Neutrophil (primary cell): Measurements from ENCODE around the gene ERBB3.

Experiments
- H3K27ac ChIP-seq: fragments of 200-600 bp; sonication (generic); 2 replicates; pipeline ENCODE4 v1.5.1; 2016; ENCODE audit warnings: mild to moderate bottlenecking, moderate library complexity
- H3K27me3 ChIP-seq: fragments of 200-600 bp; sonication (generic); 2 replicates; pipeline ENCODE4 v1.6.0; 2016; ENCODE audit warnings: mild to moderate bottlenecking
- H3K36me3 ChIP-seq: fragments of 200-600 bp; sonication (generic); 2 replicates; pipeline ENCODE4 v1.5.1; 2017
- H3K4me1 ChIP-seq, 2 experiments: fragments of 200-600 bp in 1 of 2; sonication (generic) in 1 of 2; 1 replicate in 1 of 2; 2 replicates in 1 of 2; pipeline versions ENCODE4 v1.5.1 to v1.6.1; 2013 to 2016; ENCODE audit warnings: low read depth in 1 of 2, low read length in 1 of 2, mild to moderate bottlenecking in 1 of 2, moderate library complexity in 1 of 2; ENCODE audit not compliant: control insufficient read depth in 1 of 2, insufficient read depth in 1 of 2
- H3K4me3 ChIP-seq, 2 experiments: fragments of 200-600 bp in 1 of 2; sonication (generic) in 1 of 2; 1 replicate in 1 of 2; 2 replicates in 1 of 2; pipeline ENCODE4 v1.5.1; 2013 to 2016; ENCODE audit warnings: low read depth in 1 of 2, low read length in 1 of 2, mild to moderate bottlenecking in 1 of 2, moderate library complexity in 1 of 2
- H3K9me3 ChIP-seq: fragments of 200-600 bp; sonication (generic); 2 replicates; pipeline ENCODE4 v1.5.1; 2016
- TF ChIP-seq, protein P1 (sequence below): fragments of 200-600 bp; sonication (generic); IDR thresholded peaks from 2 replicates; pipeline ENCODE4 v1.5.1; 2016; ENCODE audit warnings: antibody characterized with exemption

ERBB3 gene

DNA sequence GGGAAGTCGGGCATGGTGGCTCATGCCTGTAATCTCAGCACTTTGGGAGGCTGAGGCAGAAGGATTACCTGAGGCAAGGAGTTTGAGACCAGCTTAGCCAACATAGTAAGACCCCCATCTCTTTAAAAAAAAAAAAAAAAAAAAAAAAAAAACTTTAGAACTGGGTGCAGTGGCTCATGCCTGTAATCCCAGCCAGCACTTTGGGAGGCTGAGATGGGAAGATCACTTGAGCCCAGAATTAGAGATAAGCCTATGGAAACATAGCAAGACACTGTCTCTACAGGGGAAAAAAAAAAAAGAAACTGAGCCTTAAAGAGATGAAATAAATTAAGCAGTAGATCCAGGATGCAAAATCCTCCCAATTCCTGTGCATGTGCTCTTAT, 22.7 kb downstream of the ERBB3 start:
- Histone ChIP-seq H3K27ac (no peak overlapping the region), H3K27me3 (peaks cover 3% of the 10 kb centered on the region), H3K4me1 (peaks cover 16 to 21% of the 10 kb centered on the region in 2 experiments), H3K36me3 (peaks cover 3% of the 10 kb centered on the region), H3K4me3 (no peak overlapping the region), H3K9me3 (no peaks in the 10 kb centered on the region)
- TF ChIP-seq, protein P1, sequence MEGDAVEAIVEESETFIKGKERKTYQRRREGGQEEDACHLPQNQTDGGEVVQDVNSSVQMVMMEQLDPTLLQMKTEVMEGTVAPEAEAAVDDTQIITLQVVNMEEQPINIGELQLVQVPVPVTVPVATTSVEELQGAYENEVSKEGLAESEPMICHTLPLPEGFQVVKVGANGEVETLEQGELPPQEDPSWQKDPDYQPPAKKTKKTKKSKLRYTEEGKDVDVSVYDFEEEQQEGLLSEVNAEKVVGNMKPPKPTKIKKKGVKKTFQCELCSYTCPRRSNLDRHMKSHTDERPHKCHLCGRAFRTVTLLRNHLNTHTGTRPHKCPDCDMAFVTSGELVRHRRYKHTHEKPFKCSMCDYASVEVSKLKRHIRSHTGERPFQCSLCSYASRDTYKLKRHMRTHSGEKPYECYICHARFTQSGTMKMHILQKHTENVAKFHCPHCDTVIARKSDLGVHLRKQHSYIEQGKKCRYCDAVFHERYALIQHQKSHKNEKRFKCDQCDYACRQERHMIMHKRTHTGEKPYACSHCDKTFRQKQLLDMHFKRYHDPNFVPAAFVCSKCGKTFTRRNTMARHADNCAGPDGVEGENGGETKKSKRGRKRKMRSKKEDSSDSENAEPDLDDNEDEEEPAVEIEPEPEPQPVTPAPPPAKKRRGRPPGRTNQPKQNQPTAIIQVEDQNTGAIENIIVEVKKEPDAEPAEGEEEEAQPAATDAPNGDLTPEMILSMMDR = no peak

DNA sequence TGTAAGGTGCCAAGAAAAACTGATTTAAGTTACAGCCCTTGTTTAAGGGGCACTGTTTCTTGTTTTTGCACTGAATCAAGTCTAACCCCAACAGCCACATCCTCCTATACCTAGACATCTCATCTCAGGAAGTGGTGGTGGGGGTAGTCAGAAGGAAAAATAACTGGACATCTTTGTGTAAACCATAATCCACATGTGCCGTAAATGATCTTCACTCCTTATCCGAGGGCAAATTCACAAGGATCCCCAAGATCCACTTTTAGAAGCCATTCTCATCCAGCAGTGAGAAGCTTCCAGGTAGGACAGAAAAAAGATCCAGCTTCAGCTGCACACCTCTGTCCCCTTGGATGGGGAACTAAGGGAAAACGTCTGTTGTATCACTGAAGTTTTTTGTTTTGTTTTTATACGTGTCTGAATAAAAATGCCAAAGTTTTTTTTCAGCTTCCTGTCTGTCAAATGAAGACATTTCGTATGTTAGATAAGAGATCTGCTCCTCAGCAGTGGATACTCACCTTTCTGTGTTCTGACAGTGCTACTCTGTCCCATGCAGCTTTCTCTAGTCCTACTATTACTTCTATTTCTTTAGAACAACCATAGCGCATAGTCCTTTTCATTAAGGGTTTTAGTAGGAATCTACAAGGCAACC, 23.2 kb downstream of the ERBB3 start:
- TF ChIP-seq, protein P1 = no peak
- H3K27me3 ChIP-seq = no peaks in the 10 kb centered on the region
- no peaks in the 10 kb centered on the region for H3K9me3 ChIP-seq
- peaks cover 16 to 21% of the 10 kb centered on the region in 2 experiments for H3K4me1 ChIP-seq
- peak overlapping the region; percentile 73 to 93 for H3K4me3 ChIP-seq
- peak overlapping the region; percentile 83 for H3K27ac ChIP-seq
- peaks cover 3% of the 10 kb centered on the region for H3K36me3 ChIP-seq

DNA sequence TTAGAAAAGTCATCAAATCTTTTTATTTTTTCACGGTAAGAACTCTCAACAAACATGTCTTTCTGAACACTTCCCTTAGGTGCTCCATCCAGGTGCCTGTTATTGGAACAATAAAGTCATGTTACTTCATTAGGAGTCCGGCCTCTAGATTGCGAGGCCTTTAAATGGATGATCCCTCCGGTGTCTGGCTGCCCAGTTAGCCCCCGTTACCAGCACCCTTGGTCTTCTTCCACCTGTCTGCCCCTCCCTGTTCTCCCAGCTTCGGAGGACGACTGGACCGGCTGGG, 23.8 kb downstream of the ERBB3 start:
- Histone ChIP-seq H3K27me3 (no peaks in the 10 kb centered on the region), H3K9me3 (no peaks in the 10 kb centered on the region), H3K27ac (peak overlapping the region; percentile 83), H3K36me3 (peaks cover 8% of the 10 kb centered on the region), H3K4me1 (peaks cover 16 to 21% of the 10 kb centered on the region in 2 experiments), H3K4me3 (peak overlapping the region; percentile 73 to 93)
- TF ChIP-seq, protein P1 = no peak

DNA sequence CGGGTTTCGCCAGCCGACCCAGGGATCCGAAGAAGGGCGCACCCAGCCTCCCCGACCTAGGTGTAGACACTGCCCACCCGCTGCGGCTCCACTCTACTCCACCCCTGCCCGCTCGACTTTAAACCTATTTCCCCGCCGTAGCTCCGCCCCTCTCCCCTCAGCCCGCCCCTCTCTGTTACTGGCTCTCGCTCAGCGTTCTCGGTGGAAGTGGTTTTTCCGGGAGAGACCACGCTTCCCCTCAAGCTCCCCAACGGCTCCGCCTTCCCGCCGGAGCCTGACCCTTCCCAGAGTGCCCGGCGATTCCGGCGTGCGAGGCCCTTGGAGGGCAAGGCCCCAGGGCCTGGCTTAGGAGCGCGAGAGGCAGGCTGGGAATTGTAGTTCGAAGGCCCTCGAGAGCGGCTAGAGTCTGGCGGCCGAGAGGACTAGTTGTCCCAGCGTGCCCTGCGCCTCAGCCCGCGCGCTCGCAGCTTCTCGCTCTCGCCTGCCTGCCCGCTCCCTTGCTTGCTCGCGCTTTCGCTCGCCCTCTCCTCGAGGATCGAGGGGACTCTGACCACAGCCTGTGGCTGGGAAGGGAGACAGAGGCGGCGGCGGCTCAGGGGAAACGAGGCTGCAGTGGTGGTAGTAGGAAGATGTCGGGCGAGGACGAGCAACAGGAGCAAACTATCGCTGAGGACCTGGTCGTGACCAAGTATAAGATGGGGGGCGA, 24.3 kb downstream of the ERBB3 start, which contains the start of gene PA2G4:
PA2G4 (plus strand) TSS at position 451 of the 706 bp plus-strand sequence; CDS start at position 630, 179 bp downstream.
- Histone ChIP-seq H3K4me1 (peaks cover 16 to 21% of the 10 kb centered on the region in 2 experiments), H3K27me3 (no peaks in the 10 kb centered on the region), H3K36me3 (peaks cover 10% of the 10 kb centered on the region), H3K4me3 (peak within 1 kb of the TSS; percentile 73 to 93), H3K27ac (peak within 1 kb of the TSS; percentile 83), H3K9me3 (no peaks in the 10 kb centered on the region)
- TF ChIP-seq, protein P1 = peak; percentile 51

DNA sequence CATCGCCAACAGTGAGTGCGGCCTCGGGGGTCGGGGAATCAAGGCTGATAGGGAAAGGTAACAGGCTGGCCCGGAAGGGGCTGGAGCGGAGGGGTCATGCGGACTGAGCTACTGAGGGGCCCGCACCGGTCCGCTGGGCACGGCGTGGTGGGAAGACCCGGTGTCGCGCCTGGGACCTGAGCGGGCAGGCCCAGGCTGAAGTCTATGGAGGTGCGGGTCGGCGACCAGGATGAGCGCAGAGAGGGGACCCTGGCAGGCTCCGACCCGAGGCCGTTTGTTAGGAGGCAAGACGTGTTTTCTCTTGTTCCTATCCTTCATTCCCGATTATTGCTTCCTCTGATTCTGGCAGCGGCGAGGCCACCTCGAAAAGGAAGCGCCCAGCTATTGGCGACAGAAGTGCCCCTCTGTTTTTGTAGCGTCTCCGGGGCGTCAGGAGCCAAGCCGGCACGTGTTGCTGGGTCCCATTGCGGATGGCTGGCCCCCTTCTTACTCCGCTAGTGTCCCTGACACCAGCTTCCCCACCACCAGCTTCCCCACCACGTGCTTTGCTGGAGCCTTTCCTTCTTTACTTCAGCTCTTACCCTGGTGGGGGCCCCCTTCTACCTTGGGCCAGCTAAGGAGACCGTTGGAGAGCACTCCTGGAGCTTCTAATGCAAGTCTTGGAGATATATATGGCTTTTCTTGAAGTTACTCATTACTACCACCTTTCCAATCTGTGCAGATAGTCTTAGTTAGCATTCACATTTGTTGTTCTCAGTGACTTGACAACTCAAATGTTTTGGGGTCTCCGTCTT, 25.0 kb downstream of the ERBB3 start:
- no peaks in the 10 kb centered on the region for H3K27me3 ChIP-seq
- H3K27ac ChIP-seq = peak overlapping the region; percentile 83
- H3K4me3 ChIP-seq = peak overlapping the region; percentile 73 to 93
- H3K9me3 ChIP-seq = no peaks in the 10 kb centered on the region
- H3K36me3 ChIP-seq = peaks cover 14% of the 10 kb centered on the region
- H3K4me1 ChIP-seq = peaks cover 16 to 21% of the 10 kb centered on the region in 2 experiments
- TF ChIP-seq, protein P1 = no peak
